Neural cell (in vitro differentiated cells): Measurements from ENCODE around the gene SKI. TPM values are rescaled to one million over a fixed set of nuclear protein-coding genes. Genes with fewer than 3 reads are reported as not detected.

ENCODE experiments used
- H2AFZ ChIP-seq: fragments of 200-600, 300-800 bp; sonication (generic), shearing (Covaris generic); 2 replicates; pipeline ENCODE4 v1.6.0; 2014; ENCODE audit warnings: low read depth, mild to moderate bottlenecking, antibody characterized with exemption, low read length, moderate library complexity
- H3F3A ChIP-seq: fragments of 200-600 bp; shearing (Covaris generic); 2 replicates; pipeline ENCODE4 v1.6.1; 2016; ENCODE audit warnings: mild to moderate bottlenecking, moderate library complexity, mixed read lengths, antibody characterized with exemption, low read length; ENCODE audit not compliant: insufficient read depth, poor library complexity, severe bottlenecking
- H3K27ac ChIP-seq: fragments of 200-600, 300-800 bp; sonication (generic), shearing (Covaris generic); 2 replicates; pipeline ENCODE4 v1.5.1; 2014; ENCODE audit warnings: mild to moderate bottlenecking, low read length, moderate library complexity
- H3K27me3 ChIP-seq: fragments of 300-800, 200-600 bp; sonication (generic), shearing (Covaris generic); 2 replicates; pipeline ENCODE4 v1.6.0; 2014; ENCODE audit warnings: mild to moderate bottlenecking, low read depth, low read length, moderate library complexity; ENCODE audit not compliant: insufficient read depth
- H3K36me3 ChIP-seq: fragments of 300-800, 200-600 bp; sonication (generic), shearing (Covaris generic); 2 replicates; pipeline ENCODE4 v1.5.1; 2014; ENCODE audit warnings: mild to moderate bottlenecking, antibody characterized with exemption, low read length, moderate library complexity; ENCODE audit not compliant: insufficient read depth
- H3K4me2 ChIP-seq: fragments of 300-800, 200-600 bp; sonication (generic), shearing (Covaris generic); 2 replicates; pipeline ENCODE4 v1.6.0; 2014; ENCODE audit warnings: mild to moderate bottlenecking, low read length
- H3K4me3 ChIP-seq: fragments of 300-800, 200-600 bp; sonication (generic), shearing (Covaris generic); 2 replicates; pipeline ENCODE4 v1.5.1; 2014; ENCODE audit warnings: mild to moderate bottlenecking, low read length, moderate library complexity
- H3K79me2 ChIP-seq: fragments of 200-600 bp; shearing (Covaris generic); replicated peaks from 2 replicates; pipeline ENCODE4 v1.6.0; 2014; ENCODE audit warnings: mild to moderate bottlenecking, low read length, moderate library complexity; ENCODE audit not compliant: insufficient read depth
- H3K9ac ChIP-seq: fragments of 300-800, 200-600 bp; sonication (generic), shearing (Covaris generic); 2 replicates; pipeline ENCODE4 v1.6.1; 2016; ENCODE audit warnings: mild to moderate bottlenecking, low read length, mixed read lengths
- H3K9me2 ChIP-seq: fragments of 200-600 bp; shearing (Covaris generic); 2 replicates; pipeline ENCODE4 v1.6.1; 2016; ENCODE audit warnings: mild to moderate bottlenecking, low read length, mixed read lengths; ENCODE audit not compliant: insufficient read depth
- H3K9me3 ChIP-seq: fragments of 200-600, 300-800 bp; sonication (generic), shearing (Covaris generic); 2 replicates; pipeline ENCODE4 v1.6.1; 2016; ENCODE audit warnings: mild to moderate bottlenecking, mixed run types, low read length, moderate library complexity, mixed read lengths
- H4K20me1 ChIP-seq: fragments of 200-600 bp; shearing (Covaris generic); 2 replicates; pipeline ENCODE4 v1.6.1; 2016; ENCODE audit warnings: mild to moderate bottlenecking, mixed run types; ENCODE audit not compliant: insufficient read depth
- EP300 ChIP-seq: fragments of 450-650 bp; conservative IDR thresholded peaks from 2 replicates; pipeline ENCODE4 v1.6.1; 2014; ENCODE audit warnings: antibody characterized with exemption, mild to moderate bottlenecking, moderate library complexity; ENCODE audit not compliant: poor library complexity, severe bottlenecking
- EZH2 ChIP-seq: fragments of 200-600, 300-800 bp; shearing (Covaris generic), sonication (generic); IDR thresholded peaks from 2 replicates; pipeline ENCODE4 v1.6.1; 2014; ENCODE audit warnings: antibody characterized with exemption, low read length, borderline replicate concordance, mild to moderate bottlenecking; ENCODE audit not compliant: insufficient read depth, poor library complexity, severe bottlenecking
- MXI1 ChIP-seq: fragments of 450-650 bp; conservative IDR thresholded peaks from 2 replicates; pipeline ENCODE4 v1.6.1; 2014; ENCODE audit warnings: antibody characterized with exemption, mild to moderate bottlenecking; ENCODE audit not compliant: poor library complexity, severe bottlenecking
- POLR2AphosphoS5 ChIP-seq: IDR thresholded peaks from 2 replicates; pipeline ENCODE4 v1.6.1; 2012
- RAD21 ChIP-seq: fragments of 450-650 bp; conservative IDR thresholded peaks from 2 replicates; pipeline ENCODE4 v1.6.1; 2014; ENCODE audit warnings: antibody characterized with exemption, mild to moderate bottlenecking, moderate library complexity
- SMC3 ChIP-seq: fragments of 450-650 bp; conservative IDR thresholded peaks from 2 replicates; pipeline ENCODE4 v1.6.1; 2014; ENCODE audit warnings: antibody characterized with exemption, mild to moderate bottlenecking, moderate library complexity; ENCODE audit not compliant: poor library complexity
- TAF1 ChIP-seq: IDR thresholded peaks from 2 replicates; pipeline ENCODE4 v1.6.1; 2012; ENCODE audit warnings: low read depth
- polyA plus RNA-seq: library from polyadenylated mRNA; depleted of rRNA; stranded (reverse); fragments of >200 nt; gene quantifications from 2 replicates; pipeline ENCODE4 v1.2.3, GENCODE V29; 2014
- TF ChIP-seq, protein P1 (sequence below): IDR thresholded peaks from 2 replicates; pipeline ENCODE4 v1.6.1; 2012; ENCODE audit warnings: borderline replicate concordance
- TF ChIP-seq, protein P2 (sequence below): fragments of 450-650 bp; IDR thresholded peaks from 2 replicates; pipeline ENCODE4 v1.5.1; 2014; ENCODE audit warnings: antibody characterized with exemption, mild to moderate bottlenecking, moderate library complexity; ENCODE audit not compliant: poor library complexity, severe bottlenecking

The SKI gene
- polyA plus RNA-seq, 1 donor from 2014 or later: 4.1 TPM

DNA sequence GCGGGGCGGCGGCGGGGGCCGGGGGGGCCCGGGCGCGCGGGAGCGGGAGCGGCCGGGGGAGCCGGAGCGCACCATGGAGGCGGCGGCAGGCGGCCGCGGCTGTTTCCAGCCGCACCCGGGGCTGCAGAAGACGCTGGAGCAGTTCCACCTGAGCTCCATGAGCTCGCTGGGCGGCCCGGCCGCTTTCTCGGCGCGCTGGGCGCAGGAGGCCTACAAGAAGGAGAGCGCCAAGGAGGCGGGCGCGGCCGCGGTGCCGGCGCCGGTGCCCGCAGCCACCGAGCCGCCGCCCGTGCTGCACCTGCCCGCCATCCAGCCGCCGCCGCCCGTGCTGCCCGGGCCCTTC, 546 bp downstream of the SKI start:
- Histone ChIP-seq H3K9ac (peak overlapping the region; percentile 76), H3K36me3 (no peaks in the 10 kb centered on the region), H3K9me2 (no peaks in the 10 kb centered on the region), H3F3A (no peaks in the 10 kb centered on the region), H3K27me3 (no peaks in the 10 kb centered on the region), H3K4me2 (peak overlapping the region; percentile 81), H3K27ac (peak overlapping the region; percentile 52), H3K79me2 (peaks cover 45% of the 10 kb centered on the region), H4K20me1 (peaks cover 49% of the 10 kb centered on the region), H2AFZ (no peak overlapping the region), H3K4me3 (peak overlapping the region; percentile 98), H3K9me3 (no peaks in the 10 kb centered on the region)
- TF ChIP-seq, protein P1, sequence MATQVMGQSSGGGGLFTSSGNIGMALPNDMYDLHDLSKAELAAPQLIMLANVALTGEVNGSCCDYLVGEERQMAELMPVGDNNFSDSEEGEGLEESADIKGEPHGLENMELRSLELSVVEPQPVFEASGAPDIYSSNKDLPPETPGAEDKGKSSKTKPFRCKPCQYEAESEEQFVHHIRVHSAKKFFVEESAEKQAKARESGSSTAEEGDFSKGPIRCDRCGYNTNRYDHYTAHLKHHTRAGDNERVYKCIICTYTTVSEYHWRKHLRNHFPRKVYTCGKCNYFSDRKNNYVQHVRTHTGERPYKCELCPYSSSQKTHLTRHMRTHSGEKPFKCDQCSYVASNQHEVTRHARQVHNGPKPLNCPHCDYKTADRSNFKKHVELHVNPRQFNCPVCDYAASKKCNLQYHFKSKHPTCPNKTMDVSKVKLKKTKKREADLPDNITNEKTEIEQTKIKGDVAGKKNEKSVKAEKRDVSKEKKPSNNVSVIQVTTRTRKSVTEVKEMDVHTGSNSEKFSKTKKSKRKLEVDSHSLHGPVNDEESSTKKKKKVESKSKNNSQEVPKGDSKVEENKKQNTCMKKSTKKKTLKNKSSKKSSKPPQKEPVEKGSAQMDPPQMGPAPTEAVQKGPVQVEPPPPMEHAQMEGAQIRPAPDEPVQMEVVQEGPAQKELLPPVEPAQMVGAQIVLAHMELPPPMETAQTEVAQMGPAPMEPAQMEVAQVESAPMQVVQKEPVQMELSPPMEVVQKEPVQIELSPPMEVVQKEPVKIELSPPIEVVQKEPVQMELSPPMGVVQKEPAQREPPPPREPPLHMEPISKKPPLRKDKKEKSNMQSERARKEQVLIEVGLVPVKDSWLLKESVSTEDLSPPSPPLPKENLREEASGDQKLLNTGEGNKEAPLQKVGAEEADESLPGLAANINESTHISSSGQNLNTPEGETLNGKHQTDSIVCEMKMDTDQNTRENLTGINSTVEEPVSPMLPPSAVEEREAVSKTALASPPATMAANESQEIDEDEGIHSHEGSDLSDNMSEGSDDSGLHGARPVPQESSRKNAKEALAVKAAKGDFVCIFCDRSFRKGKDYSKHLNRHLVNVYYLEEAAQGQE: no peak
- TF ChIP-seq SMC3: no peak
- TF ChIP-seq POLR2AphosphoS5: no peak
- TF ChIP-seq EZH2: no peak
- no peak for TF ChIP-seq TAF1
- TF ChIP-seq EP300: no peak
- no peak for TF ChIP-seq RAD21
- no peak for TF ChIP-seq MXI1
- TF ChIP-seq, protein P2, sequence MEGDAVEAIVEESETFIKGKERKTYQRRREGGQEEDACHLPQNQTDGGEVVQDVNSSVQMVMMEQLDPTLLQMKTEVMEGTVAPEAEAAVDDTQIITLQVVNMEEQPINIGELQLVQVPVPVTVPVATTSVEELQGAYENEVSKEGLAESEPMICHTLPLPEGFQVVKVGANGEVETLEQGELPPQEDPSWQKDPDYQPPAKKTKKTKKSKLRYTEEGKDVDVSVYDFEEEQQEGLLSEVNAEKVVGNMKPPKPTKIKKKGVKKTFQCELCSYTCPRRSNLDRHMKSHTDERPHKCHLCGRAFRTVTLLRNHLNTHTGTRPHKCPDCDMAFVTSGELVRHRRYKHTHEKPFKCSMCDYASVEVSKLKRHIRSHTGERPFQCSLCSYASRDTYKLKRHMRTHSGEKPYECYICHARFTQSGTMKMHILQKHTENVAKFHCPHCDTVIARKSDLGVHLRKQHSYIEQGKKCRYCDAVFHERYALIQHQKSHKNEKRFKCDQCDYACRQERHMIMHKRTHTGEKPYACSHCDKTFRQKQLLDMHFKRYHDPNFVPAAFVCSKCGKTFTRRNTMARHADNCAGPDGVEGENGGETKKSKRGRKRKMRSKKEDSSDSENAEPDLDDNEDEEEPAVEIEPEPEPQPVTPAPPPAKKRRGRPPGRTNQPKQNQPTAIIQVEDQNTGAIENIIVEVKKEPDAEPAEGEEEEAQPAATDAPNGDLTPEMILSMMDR: no peak

DNA sequence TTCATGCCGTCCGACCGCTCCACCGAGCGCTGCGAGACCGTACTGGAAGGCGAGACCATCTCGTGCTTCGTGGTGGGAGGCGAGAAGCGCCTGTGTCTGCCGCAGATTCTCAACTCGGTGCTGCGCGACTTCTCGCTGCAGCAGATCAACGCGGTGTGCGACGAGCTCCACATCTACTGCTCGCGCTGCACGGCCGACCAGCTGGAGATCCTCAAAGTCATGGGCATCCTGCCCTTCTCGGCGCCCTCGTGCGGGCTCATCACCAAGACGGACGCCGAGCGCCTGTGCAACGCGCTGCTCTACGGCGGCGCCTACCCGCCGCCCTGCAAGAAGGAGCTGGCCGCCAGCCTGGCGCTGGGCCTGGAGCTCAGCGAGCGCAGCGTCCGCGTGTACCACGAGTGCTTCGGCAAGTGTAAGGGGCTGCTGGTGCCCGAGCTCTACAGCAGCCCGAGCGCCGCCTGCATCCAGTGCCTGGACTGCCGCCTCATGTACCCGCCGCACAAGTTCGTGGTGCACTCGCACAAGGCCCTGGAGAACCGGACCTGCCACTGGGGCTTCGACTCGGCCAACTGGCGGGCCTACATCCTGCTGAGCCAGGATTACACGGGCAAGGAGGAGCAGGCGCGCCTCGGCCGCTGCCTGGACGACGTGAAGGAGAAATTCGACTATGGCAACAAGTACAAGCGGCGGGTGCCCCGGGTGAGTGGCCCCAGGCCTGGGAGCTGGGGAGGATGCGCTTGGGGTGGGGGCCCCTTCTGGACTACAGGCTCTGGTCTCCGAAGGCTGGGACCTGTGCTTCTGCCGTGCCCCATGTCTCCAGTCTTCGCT, 1.1 kb downstream of the SKI start:
- Histone ChIP-seq H3K9ac (peak overlapping the region; percentile 76), H3K9me3 (no peaks in the 10 kb centered on the region), H3K27ac (peak overlapping the region; percentile 52), H3K9me2 (no peaks in the 10 kb centered on the region), H3K4me3 (peak overlapping the region; percentile 98), H3K27me3 (no peaks in the 10 kb centered on the region), H2AFZ (no peak overlapping the region), H4K20me1 (peaks cover 55% of the 10 kb centered on the region), H3K36me3 (no peaks in the 10 kb centered on the region), H3F3A (no peaks in the 10 kb centered on the region), H3K4me2 (peak overlapping the region; percentile 81), H3K79me2 (peaks cover 50% of the 10 kb centered on the region)
- TF ChIP-seq SMC3 (peak; percentile 57), RAD21 (peak; percentile 50), POLR2AphosphoS5 (peak; percentile 31), TAF1 (no peak), EZH2 (no peak), MXI1 (peak; percentile 86)
- TF ChIP-seq, protein P2: peak; percentile 24
- TF ChIP-seq, protein P1: peak; percentile 32
